Prostate gland (tissue), 2 donors: ENCODE results near the gene EPHB6.

ENCODE experiments used
- POLR2A ChIP-seq: fragments of 450-650 bp; IDR thresholded peaks from one replicate; pipeline ENCODE4 v1.6.1; 2016; ENCODE audit warnings: antibody characterized with exemption, mild to moderate bottlenecking
- POLR2AphosphoS5 ChIP-seq: sonication (generic); formaldehyde crosslinking; IDR thresholded peaks from one replicate; pipeline ENCODE4 v1.6.1; 2017; ENCODE audit warnings: antibody characterized with exemption
- TF ChIP-seq, protein P1 (sequence below), 4 experiments: fragments of 200-600 bp in 2 of 4; fragments of 450-650 bp in 2 of 4; sonication (generic) in 2 of 4; IDR thresholded peaks; 1 replicate in 3 of 4; 2 replicates in 1 of 4; pipeline ENCODE4 v1.5.1; 2016 to 2019; ENCODE audit warnings: antibody characterized with exemption in 4 of 4, mild to moderate bottlenecking in 2 of 4, moderate library complexity in 2 of 4

DNA sequence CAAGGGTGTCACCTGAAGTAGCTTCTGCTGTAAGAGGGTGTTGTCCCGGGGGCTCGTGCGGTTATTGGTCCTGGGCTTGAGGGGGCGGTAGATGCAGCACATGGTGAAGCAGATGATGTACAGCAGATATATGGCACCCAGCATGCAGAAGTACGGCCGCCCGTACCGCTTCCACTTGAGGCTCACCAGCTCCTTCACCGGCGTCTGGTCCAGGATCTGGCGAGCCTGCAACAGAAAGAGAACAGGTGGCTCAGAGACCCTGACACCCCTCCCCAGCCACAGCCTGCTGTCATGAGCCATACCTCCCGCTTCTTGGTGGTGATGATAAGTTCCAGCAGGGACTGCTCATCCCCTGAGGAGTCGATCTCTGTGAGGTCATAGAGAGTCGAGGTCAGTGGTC lies 20.6 kb downstream of the EPHB6 start:
- TF ChIP-seq, protein P1, sequence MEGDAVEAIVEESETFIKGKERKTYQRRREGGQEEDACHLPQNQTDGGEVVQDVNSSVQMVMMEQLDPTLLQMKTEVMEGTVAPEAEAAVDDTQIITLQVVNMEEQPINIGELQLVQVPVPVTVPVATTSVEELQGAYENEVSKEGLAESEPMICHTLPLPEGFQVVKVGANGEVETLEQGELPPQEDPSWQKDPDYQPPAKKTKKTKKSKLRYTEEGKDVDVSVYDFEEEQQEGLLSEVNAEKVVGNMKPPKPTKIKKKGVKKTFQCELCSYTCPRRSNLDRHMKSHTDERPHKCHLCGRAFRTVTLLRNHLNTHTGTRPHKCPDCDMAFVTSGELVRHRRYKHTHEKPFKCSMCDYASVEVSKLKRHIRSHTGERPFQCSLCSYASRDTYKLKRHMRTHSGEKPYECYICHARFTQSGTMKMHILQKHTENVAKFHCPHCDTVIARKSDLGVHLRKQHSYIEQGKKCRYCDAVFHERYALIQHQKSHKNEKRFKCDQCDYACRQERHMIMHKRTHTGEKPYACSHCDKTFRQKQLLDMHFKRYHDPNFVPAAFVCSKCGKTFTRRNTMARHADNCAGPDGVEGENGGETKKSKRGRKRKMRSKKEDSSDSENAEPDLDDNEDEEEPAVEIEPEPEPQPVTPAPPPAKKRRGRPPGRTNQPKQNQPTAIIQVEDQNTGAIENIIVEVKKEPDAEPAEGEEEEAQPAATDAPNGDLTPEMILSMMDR (IDR thresholded peaks at IDR 0.05), result no peak
- TF ChIP-seq POLR2A (no peak), POLR2AphosphoS5 (no peak)
